Stimulated activated CD4-positive, alpha-beta T cell treated with anti-CD3 and anti-CD28 coated beads, Interleukin-4, amount 100 ng/mL, for 4 hours (primary cell): ENCODE data around the gene ZNF672.
A peak's percentile ranks its signal among the peaks of the same experiment; 100 is the strongest.
"Not testable (repeated sequence)": the region's sequence is repeated elsewhere in the genome, so short reads cannot be mapped to it uniquely, and the experiment has no call there.

Source experiments
- DNase-seq, 2 experiments: peaks; one replicate each; pipeline ENCODE4 v3.0.0-alpha.2; 2020

Gene ZNF672

DNA sequence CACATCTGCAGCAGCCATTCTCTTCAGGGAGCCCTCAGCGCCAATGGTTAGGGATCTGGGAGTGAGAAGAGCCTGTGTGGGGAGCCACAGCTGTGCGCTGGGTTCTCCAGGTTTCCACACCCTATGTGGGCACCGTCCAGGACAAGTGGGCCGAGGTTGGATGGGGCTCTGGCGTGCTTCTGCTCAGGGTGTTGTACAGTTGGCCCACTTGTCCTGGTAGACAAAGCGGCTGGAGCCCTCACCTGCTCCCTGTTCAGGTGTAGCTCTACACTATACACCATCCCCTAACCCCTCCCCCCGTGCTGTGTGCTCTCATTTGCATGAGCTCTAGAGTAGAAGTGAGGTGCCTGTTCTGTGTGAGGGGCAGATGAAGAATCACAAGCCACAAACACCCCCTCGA lies 24.5 kb upstream of the ZNF672 start:
- no peak for DNase-seq

DNA sequence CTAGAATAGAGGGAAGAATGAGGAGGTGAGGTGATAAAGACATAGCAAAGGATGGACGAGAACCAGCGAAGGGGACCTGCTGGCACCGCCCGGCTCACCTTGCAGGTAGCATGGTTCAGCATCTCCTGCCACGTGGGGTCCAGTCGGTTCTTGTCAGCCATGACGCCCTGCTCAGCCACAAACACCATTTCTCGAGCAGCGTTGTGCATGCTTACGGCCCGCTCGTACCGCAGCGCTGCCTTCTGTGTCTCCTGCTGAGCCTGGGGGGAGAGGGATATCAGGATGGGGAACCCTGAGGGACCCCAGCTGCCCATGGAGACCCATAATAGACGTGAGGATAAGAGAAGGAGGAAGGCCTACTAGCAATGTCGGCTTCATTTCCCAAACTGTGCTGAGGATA lies 23.7 kb upstream of the ZNF672 start:
- no peak for DNase-seq

DNA sequence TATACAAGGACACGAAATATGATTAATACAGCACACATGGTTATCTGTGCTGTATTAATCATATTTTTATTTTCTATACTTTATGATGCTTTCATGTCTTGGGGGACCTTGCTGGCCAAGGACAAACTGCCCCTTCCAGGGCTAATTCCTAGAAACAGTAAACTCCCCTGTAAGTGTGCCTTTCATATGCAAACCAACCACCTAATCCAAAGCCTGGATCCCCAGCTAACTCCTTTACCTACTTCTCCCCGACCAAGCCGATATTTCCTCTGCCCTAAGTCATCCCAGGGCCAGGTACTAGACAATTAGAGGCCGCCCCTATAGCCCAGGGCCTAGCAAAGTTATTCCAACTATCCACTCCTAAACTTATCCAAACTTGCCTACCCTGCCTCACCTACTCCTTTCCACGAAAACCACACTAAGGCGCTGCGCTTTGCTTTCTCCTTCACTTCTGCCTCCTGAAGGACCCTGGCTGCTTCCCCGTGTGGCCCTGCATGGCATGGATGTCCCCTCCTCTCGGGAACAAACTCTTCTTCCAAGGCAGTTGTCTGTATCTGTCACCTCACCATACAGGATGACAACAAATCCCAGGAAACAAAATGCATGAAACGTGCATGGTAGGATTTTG lies 22.5 kb upstream of the ZNF672 start:
- DNase-seq = no peak

DNA sequence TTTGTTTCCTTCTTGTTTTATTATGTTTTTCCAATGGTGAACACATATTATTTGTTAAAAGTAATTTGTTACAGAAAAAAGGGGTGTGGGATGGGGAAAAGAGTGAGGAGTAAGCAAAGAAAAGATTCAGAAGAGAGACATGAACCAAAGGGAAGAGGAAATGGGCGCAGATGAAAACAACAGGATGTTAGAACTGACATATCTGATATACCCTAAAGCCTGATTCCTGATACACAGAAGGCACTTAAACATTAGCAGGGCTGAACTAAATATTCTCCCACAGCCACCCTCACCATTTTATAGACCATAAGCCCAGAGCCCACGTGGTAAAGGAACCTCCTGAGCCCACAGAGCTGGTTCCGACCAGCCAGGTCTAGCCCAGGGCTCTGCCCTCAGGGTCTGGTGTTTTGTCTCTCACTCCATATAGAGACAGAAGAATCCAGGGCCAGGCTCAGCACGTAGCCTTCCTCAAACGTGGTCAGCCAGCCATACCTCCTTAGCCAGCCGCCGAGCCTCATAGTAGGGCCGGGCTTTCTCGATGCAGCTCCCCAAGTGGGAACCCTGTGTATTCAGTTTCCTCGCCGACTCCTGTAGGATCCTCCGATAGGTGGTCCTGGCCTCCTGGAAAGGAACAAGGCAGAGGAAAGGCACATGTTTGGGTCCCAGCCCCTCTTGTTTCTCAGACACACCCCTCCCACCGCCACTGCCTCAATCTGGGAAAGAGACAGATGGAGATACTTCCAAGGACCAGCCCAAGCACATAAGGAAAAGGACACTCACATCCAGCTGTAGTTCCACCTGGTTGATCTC lies 21.8 kb upstream of the ZNF672 start:
- DNase-seq = no peak

DNA sequence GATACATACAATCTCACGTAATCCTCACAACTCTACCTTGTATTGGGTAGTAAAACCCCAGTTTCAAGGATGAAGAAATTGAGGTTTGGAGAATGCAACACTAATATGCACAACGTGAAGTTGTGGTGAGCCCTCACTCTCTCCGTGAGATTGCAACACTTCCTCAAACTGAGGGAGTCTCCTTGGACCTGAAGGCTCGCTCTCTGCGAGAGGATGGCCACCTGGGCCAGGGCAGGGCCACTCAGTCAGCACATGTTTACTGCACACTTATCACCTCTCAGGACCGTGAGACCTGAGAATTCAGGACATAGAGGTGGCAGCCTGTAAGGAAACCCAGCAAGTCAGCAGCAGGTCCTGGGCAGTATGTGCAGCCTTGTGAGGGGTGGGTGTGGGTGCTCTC lies 21.0 kb upstream of the ZNF672 start:
- no peak for DNase-seq

DNA sequence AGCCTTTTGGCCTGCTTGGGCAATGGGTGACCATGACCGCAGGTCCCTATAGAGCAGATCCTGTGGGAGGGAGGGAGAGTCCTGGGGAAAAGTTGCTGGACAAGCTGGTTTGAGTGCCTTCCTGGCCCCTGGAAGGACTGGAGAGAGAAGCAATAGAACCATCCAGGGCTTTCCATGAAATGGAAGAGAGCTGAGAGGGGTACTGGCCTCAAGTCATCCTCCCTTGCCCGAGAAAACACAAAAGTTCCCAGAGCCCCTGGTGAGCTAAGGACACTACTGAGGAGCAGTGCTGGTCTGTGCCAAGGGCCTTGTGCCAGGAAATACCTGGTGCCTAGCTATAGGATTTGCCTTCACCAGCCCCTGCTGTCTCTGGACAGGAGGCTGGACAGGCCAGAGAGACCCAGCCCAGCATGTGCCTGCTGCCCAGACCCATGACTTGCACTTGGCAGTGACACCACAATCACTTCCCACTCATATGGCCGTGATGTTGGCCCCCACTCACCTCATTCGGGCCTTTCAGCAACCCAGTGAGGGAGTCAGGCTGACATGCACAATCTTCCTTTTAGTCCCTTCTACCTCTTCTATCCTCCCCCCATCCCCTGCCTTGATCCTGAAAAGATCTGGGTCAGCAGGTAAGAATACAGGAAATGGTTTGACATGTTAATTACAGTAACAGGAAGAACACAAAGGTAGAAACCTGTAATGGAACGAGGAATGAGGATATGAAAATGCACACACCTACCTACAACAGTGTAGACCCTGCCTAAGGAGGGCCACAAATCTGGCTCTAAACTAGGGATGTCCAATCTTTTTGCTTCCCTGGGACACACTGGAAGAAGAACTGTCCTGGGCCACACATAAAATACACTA lies 19.3 kb upstream of the ZNF672 start:
- DNase-seq = no peak

DNA sequence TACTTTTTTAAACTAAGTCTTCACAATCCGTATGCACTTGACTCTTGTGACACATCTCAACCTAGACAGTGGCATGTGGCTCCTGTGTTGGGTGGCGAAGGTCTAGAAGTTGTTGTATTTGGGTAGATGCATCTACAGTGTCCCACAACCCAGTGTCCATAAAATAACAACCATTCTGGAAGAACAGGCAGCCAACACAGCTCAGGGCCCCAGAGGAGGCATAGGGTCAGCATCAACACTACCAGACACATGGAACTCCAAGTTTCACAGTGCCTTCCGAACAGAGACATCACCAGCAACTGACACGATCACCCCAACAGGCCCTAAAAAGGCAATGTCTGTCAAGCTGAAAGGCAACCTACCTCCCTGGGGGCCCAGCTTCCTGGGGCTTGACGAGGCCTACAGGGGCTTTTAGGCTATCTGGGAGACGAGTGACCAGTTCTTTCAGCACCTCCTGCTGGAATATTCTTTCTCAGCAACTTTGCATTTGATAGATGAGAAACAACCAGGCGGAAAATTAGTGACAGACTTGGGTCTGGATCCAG lies 17.9 kb upstream of the ZNF672 start:
- no peak for DNase-seq

DNA sequence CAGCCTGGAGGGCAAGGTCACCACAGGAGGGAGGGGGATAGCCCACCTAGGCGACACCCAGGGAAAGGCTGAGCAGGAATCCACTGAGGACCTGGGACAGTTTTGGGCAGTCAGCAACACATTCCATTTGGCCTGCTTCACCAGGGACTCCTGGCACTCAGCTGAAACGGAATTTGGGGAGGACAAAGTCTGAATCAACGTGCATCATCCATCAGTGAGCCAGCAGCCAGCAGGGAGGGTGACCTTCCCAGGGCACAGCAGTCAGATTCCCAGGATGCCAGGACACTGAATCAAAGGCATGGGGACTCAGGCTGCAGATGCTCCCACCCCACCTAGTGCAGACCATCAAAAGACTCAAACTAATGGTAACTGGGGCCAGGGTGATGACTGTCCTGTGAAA lies 16.9 kb upstream of the ZNF672 start:
- DNase-seq = no peak

DNA sequence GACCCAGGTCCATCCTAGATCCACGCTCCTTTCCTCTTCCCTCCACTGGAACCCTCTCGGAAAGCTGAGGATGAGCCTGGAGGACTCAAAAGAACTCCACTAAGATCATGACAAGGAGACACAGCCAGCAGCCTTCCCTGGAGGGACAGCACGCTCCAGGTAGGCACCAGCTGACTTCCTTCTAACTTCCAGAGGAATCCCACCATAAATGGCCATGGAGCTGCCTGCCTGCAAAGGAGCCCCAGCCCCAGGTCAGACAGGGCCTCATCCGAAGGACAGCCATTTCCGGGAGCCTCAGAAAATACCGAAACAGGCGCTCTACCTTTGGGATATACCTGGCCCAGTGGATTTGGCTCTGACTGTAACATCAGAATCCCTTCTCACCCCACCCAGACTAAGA lies 16.4 kb upstream of the ZNF672 start:
- no peak for DNase-seq

DNA sequence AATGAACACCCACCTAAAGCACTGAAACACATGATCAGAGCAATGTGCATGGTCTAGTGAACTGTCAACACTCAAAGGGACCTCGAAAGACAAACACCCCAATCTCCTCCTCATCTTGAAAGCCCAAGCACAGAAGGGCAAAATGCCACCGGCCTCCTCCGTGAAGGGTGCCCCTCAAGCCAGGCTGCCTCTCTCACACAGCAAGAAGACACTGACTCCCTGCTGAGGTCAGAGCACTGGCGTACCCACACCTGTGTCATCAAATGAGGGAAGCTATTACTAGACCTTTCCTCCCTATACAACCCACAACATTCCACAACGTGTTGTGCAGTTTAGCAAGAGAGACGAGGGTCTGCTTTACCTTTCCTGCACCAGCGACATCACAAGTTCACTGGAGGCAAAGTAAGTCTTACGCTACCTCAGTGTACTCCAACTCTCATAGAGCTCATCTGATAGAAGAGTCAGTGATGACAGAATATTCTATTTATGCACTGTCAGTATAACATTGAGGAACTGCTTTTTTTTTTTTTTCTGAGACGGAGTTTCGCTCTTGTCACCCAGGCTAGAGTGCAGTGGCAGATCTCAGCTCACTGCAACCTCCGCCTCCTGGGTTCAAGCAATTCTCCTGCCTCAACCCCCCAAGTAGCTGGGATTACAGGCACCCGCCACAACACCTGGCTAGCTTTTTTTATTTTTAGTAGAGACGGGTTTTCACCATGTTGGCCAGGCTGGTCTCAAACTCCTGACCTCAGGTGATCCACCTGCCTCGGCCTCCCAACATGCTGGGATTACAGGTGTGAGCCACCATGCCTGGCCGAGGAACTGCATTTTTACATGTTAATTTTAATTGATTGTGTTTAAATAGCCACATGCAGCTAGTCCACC lies 15.6 kb upstream of the ZNF672 start:
- no peak for DNase-seq

DNA sequence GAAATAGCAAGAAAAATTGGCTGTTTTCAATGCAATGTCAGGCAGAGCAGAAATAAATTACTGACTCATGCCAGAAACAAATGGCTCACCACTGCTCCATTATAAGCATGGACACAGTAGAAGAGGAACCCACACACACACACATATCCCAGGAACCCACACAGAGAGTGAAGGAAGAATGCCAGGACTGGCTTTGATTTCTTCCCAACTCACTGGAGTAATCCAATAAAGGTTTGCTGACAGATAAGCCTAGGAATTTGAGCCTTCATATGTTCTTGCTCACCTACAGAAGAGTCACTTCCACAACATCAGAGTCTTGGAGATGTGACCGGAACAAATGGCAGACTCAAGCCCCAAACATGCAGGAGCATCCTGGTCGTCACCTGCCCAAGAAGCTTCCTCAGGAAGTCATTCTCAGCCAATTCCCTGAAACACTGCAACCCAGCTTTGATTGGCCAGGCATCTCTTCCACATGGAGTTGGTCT lies 14.5 kb upstream of the ZNF672 start:
- no peak for DNase-seq

DNA sequence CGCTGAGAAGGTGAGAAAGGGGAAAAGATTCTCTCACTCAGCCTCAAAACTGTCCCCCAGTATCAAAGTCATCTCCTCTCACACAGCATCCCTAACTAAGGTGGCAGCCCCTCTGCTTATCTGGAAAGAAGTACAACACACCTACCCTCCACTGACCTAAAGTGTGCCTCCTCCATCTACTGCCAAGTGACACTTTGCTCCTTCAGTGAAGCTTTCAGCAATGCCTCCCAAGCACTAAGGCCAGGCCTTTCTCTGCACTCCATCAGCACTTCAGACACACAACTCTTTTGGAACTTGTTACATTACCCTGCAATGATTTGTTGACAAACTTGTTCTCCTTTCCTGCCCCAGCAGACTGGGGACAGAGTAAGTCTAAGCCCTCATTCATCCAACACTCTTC lies 13.7 kb upstream of the ZNF672 start:
- no peak for DNase-seq

DNA sequence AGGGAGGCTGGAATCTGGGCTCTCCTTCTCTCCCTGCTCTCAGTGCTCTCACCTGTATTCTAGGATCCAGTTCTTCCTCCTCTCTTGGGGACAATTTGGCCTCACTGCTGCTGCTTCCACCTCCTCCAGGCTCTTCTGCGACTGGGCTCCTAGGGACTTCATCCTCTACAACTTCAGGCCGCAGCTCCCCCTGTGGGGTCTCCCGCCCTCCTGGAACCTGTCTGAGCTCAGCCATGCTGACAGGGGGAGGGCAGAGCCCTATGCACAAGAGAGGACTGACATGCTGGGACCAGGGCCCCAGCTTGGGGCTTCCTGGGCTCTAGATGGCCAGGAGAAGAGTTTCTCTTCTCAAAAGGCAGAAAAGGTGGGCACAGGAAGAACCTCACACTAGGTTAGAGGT lies 13.3 kb upstream of the ZNF672 start:
- DNase-seq = no peak

DNA sequence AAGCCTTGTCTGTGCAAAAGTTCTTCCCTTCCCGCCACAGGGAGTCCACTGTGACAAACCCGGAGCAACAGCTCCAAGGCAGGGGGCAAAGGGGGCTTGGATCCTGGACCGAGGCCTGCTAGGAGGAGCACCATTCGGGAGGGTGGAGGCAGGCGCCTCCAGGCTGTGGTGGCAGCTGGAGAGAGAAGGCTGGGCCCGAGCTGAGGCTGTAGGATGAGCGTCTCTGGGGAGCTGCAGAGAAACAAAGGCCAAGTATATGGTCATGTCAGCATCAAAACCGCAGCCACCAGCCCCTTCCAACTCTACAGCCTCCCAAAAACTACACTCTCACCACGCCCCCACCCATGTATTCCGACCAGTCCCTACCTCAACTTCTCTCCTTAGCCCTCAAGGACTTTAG lies 12.9 kb upstream of the ZNF672 start:
- DNase-seq = no peak

DNA sequence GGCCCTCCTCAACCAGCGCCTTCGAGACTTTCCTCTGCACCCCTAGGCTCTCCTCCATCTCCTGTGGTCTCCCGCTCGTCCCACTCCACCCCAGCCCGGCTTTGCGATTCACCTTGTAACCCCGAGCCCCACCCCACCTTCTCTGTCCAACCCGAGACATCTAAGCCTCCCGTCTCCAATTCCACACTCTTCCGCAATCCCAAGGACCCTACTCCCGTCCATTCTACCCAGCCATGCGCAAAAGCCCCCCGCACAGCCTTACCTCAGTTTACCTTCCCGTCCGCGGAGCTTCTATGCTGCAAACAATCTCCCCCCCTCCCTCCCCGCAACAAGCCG lies 12.5 kb upstream of the ZNF672 start:
- no peak for DNase-seq

DNA sequence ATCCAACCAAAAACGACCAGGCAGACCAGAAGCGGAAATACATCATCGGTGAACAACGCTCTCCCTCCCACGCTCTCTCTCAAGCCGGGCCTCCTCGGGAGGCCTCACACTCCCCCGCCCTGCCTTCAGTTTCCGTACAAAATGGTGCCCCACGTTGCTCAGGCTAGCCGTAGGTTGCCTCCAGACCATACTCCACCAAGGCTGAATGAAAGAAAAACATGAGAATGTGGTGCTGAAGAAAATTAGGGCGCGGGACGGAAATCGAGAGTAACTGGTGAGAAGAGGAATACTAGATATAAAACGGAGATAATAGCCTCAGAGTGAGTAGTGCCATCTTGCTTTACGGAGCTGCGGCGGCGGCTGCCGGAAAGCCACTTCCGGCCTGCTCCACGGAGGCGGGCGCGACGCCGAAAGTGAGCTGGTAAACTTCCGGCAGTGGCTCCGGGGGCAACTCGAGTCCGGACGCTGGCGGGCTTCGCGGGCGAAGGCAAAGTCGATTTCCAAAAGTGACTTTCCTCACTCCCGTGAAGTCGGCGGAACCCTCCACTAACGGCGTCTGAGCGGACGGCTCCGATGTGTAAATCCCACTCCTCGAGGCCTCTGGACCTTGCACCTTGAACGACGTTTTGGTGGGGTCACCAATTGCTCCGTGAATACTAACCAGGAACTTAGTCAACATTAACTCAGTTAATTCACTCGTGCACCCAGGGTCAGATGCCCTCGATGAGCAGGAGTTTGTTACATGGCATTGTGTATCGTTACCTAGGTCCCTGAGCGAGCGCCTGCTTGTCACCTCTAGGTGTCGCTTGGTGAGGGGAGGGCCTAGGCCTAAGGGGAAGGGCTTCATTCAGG lies 11.9 kb upstream of the ZNF672 start, which contains the start of gene SH3BP5L:
SH3BP5L (minus strand) TSS at position 7 of the 852 bp plus-strand sequence. CDS start 980 bp downstream, outside the sequence.
- DNase-seq = peak; percentile 80 to 92

DNA sequence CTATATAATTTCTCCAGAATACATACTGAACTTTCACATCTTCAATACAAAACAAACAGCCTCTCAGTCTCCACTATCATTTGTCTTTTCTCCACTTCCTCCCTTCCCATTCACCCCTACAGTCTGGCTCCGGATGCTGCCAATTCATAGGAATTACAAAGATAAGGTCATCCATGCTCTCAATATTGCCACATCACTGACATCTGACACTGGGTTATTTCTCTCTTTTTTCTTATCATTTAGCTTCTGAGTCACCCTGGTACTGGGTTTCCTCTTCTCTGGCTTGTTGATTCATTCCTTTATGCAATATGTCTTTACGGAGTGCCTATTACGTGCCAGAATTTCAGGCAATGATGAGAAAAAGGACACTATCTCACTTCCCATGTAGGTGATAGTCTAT lies 9.2 kb upstream of the ZNF672 start:
- no peak for DNase-seq

DNA sequence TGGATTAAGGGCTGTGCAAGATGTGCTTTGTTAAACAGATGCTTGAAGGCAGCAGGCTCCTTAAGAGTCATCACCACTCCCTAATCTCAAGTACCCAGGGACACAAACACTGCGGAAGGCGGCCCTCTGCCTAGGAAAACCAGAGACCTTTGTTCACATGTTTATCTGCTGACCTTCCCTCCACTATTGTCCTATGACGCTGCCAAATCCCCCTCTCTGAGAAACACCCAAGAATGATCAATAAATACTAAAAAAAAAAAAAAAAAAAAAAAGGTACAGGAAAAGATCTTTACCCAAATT lies 7.4 kb upstream of the ZNF672 start:
- DNase-seq = not testable (repeated sequence)

DNA sequence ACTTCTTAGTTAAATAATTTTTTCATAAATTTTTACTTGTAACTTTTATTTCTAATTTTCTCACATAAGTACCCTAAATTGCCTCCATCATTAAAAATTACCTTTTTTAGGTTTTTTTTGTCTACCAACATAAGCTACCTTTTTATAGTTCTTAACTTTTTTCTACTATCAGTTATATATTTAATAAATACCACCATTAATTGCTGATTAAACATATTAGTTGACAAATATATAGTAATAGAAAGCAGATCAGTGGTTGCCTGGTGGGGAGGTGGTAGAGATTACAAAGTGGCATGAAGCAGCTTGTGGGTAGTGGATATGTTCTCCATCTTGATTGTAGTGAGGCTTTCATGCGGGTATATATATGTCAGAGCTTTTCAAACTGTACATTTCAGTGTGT lies 6.2 kb upstream of the ZNF672 start:
- DNase-seq = no peak

DNA sequence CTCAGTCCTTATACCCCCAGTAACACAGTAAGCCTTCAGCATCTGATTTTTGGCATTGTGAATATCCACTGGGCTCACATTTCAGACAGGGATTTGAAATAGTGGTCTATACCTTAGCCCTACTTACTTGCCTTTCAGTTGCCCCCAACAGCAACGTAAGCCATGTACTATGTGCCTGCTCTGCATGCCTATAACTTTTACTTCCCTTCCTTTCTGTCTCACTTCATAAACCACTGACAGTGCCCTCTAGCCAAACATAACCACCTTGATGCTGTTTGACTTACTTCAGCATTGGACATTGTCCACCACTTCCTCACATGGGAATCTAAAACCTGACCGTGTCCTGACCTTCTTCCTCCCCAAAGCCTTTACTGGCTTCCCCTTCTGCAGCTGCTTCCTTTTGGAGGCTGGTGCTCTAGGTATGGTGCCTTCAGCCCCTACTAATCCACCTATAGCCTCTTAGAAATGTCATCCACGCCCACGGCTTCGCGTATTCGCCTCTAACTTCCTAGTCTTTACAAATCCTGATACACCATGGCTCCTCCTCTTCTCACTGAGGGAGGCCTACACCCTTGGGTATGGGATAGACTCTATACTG lies 3.6 kb upstream of the ZNF672 start:
- DNase-seq = no peak
